GM04504 (cell line): Measurements from ENCODE around the gene CABCOCO1.
"Not testable (repeated sequence)": the region's sequence is repeated elsewhere in the genome, so short reads cannot be mapped to it uniquely, and the experiment has no call there.

ENCODE experiments used
- DNase-seq: peaks from one replicate; pipeline ENCODE4 v3.0.0-alpha.2; 2012; ENCODE audit warnings: low read depth

CABCOCO1 gene

GRCh38 chr10:61642676-61643075 lies 20.1 kb upstream of the CABCOCO1 start:
- DNase-seq, result peak; percentile 55

GRCh38 chr10:61643316-61643751 lies 19.4 kb upstream of the CABCOCO1 start:
- DNase-seq, result peak; percentile 60

GRCh38 chr10:61653699-61654098 lies 9.0 kb upstream of the CABCOCO1 start:
- no peak for DNase-seq

GRCh38 chr10:61655335-61655851 lies 7.3 kb upstream of the CABCOCO1 start:
- DNase-seq, result no peak

- DNase-seq, result no peak
These were observed 737 bp downstream of the CABCOCO1 start for GRCh38 chr10:61663466-61663865.

DNA sequence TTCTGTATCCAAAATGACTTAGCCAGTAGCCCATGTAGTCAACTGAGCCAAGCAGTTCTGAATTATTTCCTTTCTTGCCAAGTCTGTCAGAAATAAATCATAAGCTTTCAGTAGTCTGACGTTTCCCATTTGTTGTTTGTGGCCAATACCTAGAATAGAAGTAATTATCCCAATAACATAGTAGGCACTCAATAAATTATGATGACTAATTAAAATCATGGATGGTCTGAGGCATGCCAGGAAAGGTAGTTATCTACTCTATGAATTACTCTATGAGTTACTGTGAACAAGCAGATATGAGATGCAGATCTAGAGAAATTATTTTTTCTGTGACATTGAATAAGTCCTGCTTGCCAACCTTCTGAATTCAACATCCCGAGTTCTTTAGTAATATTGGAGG lies 2.3 kb downstream of the CABCOCO1 start:
- no peak for DNase-seq

- no peak for DNase-seq
These were observed 6.5 kb downstream of the CABCOCO1 start for GRCh38 chr10:61669161-61669725.

DNA sequence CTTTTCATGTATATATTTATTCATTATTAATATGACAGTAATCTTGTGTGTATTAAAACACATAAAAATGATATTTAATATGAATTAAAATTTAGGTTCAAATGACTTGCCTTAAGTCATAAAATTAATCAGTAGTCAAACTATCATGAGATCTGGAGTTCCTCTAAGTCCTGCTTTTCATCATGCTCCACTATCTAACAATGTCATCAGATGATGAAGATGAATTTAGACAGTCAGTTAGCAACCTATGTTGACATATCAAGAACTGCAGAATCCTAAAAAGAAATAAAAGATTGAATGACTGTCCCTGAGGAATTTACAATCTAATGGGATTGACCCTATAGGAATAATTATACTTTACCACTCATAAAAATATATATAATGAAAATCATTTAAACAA lies 7.1 kb downstream of the CABCOCO1 start:
- DNase-seq, result no peak

- no peak for DNase-seq
These were observed 10.6 kb downstream of the CABCOCO1 start for GRCh38 chr10:61673360-61673759.

- no peak for DNase-seq
These were observed 19.6 kb downstream of the CABCOCO1 start for GRCh38 chr10:61682323-61682722.

GRCh38 chr10:61683319-61683718 lies 20.6 kb downstream of the CABCOCO1 start:
- no peak for DNase-seq

DNA sequence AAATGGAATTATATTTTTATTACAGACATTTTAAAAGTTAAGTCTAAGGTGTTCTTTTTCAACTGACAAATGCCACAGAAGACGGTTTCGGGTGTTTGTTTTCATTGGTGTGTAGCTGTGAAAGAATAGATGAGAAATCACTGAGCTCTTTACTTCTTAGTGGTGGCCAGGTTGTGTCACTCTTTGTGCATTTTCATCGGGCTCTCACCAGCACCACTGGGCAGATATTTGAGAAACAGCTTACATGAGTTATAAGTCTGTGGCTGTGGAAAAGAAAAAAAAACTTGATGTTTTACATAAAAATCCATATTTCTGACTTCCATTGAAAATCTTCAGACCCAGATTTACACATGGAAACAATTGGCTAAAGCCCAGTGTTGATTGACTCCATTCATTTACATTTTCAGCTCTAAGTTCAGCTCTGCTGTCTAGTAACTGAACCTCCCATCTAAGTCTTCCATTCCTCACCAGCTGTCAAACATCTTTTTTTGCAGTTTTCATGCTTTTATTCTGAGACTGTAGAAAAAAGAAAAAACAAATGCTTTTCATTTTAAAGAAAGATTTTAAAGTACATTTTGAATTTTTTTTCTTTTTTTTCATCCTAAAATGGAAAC lies 22.3 kb downstream of the CABCOCO1 start:
- DNase-seq, result no peak

DNA sequence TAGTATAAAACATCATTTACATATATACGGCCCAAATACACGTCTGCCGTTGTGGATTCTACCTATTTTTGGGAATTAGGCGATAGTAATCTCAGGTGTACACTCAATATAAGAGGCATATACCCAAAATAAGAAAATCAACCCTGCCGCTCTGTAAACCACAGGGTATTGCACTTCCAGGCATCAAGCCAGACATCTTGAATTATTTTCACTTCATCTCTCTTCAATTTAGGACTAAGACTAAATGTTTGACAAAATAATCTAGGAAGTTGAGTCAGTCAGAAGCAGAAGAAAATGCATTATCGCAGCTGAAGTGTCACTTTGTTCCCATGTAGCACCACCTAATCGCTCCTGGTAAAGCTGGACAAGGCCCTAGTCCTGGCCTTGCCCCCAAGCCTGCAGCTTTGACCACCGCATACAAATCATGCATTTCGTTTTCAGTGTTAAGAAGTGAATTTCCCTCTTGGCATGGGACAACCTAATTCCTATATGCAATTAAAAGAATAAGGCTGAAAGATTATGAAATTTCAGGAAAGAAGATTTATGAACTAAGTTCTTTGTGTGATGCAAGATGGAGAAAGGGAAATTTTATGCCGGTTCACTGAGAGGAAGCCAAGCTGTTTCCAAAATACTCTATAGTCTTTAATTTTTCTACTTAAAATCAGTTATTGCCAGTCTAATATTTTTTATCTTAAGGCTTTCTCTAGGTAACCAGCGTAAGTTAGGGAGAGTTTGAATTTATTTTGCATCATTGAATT lies 26.0 kb downstream of the CABCOCO1 start:
- DNase-seq, result no peak

DNA sequence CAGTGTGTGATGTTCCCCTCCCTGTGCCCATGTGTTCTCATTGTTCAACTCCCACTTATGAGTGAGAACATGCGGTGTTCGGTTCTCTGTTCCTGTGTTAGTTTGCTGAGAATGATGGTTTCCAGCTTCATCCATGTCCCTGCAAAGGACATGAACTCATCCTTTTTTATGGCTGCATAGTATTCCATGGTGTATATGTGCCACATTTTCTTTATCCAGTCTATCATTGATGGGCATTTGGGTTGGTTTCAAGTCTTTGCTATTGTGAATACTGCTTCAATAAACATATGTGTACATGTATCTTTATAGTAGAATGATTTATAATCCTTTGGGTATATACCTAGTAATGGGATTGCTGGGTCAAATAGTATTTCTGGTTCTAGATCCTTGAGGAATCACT lies 28.9 kb downstream of the CABCOCO1 start:
- DNase-seq, result not testable (repeated sequence)

- no peak for DNase-seq
These were observed 29.8 kb downstream of the CABCOCO1 start for GRCh38 chr10:61692447-61693010.

- no peak for DNase-seq
These were observed 36.4 kb downstream of the CABCOCO1 start for GRCh38 chr10:61698968-61699655.

DNA sequence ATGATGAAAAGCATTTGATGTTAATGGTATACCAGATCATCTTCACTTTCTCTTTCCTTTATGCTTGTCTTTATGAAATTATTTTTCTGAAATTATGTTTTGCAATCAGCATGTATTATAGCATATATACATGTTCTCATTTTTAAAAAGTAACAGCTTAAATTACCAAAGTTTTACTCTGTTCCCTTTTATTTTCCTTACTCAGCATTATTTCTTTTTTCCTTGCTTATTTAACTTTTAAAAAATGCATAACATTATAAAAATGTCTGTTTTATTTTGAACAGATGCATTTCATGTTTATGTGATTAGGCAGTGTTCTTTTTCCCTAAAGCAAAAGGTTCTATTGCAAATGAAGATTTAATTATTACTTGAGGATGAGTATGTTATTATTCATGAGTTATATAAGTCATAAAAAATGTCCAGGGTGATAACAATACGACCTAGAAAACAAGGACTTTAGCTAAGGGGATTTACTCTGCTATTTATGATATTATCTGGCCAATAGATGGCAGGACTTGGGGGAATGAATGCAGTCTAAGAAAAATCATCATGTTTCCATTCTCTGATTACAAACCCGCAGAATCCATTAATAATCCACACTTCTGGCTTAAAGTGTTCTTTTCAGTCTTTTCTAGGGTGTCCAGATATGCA lies 38.5 kb downstream of the CABCOCO1 start:
- no peak for DNase-seq

DNA sequence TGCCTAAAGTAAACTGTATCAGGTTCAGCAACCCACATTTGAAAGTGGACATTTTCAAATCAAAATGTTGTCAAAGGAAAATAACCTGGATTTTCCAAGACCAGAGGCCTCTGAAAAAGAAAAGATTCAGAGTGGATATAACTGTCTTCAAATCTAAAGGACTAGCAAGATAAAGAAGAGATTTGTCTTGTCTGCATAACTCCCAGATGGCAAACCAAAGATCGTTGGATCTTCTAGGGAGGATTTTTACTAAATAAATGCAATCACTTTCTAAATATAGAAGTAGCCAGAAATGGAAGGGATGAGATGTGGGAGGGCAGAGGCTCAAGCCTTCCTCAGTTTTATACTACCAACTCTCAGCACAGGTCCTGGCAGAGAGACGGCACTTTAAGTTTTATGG lies 39.0 kb downstream of the CABCOCO1 start:
- DNase-seq, result no peak

GRCh38 chr10:61702584-61702983 lies 39.9 kb downstream of the CABCOCO1 start:
- DNase-seq, result no peak

GRCh38 chr10:61705022-61705613 lies 42.4 kb downstream of the CABCOCO1 start:
- DNase-seq, result no peak

DNA sequence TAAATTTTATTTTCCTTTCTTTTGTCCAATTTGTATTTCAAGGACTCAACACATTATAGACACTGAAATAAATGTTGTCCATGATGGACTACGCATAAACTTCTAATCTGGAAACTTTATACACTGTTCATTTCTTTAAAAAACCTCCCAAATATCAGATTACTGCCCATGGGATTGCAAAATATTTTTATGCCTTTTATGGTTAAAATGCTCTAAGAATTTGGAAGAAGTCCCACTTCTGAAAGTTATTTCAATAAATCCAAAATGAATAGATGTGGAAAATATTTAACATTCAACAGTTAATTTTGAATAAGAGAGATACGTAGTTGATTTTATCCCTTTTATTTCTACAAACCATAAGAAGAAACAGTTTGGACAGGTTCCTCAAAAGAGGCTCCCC lies 46.1 kb downstream of the CABCOCO1 start:
- no peak for DNase-seq
